ENCODE data around the gene DPEP1.

Gene DPEP1

DNA sequence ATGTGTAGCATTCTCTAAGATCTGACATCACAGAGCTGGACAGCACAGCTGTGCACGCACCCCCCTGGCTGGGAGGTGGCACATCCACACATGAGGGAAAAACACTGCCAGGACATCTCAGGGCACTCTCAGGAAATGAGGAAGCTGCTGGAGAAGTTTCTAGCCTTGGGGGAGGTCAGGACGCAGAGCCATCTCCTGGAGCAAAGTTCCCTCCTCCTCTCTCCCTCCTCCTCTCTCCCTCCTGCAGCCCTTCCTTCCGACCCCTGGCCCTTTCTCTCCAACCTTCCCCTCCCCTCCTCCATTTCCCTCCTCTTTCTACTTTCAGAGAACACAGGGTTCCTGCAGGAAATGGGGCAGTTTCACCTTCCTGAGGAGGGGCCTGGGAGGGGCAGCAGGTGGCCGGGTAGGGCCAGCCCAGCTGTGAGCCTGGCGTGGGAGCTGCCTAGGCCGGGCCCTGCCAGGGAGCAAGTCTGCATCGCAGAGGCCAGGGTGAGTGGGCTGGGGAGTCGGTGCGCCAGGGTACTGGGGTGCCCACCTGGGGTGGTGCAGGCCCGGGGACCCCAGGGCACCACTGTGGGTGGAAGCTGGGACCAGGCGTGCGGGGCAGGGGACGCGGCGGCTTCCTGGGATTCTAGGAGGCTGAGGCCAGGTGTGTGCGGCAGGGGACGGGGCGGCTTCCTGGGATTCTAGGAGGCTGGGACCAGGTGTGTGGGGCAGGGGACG, at the start of gene DPEP1:
Gene DPEP1 (plus strand): TSS at position 412 of the 723 bp plus-strand sequence. CDS start 16,769 bp downstream, outside the sequence.
- TF ChIP-seq, protein P1, sequence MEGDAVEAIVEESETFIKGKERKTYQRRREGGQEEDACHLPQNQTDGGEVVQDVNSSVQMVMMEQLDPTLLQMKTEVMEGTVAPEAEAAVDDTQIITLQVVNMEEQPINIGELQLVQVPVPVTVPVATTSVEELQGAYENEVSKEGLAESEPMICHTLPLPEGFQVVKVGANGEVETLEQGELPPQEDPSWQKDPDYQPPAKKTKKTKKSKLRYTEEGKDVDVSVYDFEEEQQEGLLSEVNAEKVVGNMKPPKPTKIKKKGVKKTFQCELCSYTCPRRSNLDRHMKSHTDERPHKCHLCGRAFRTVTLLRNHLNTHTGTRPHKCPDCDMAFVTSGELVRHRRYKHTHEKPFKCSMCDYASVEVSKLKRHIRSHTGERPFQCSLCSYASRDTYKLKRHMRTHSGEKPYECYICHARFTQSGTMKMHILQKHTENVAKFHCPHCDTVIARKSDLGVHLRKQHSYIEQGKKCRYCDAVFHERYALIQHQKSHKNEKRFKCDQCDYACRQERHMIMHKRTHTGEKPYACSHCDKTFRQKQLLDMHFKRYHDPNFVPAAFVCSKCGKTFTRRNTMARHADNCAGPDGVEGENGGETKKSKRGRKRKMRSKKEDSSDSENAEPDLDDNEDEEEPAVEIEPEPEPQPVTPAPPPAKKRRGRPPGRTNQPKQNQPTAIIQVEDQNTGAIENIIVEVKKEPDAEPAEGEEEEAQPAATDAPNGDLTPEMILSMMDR (IDR thresholded peaks at IDR 0.05; ENCODE audit: extremely low read depth, missing control alignments), result no peak
- no peak for DNase-seq (ENCODE audit: low spot score)

DNA sequence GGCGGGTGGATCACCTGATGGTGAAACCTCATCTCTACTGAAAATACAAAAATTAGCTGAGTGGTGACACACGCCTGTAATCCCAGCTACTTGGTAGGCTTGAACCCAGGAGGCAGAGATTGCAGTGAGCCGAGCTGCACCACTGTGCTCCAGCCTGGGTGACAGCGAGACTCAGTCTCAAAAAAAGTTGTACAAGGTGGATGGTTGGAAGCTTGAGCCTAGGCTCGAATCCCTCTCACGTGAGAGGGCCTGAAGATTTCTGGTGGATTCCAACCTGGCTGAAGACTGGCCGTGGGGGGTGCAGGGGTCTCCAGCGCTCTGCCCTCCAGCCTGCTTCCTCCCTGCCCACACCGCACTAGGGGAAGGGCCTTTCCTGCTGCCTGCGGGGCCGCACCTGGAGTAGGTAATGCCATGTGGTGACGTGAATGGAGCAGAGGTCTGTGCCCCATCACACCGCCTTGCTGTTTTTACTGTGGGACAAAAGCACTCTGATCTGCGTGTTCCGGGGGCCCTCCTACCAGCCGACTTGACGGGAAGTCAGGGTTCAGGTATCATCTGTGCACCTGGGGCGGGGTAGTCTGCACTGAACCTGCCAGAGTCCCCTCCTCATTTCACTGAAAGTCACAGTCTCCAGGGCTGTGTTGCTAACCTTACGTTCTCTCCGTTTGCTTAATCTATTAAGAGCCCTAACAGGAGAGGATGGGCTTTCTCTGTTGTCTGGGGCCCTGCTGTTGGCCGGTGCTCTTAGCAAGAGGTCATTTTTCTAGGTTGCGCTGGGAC, 48.8 kb upstream of the DPEP1 start:
- TF ChIP-seq, protein P1 (IDR thresholded peaks at IDR 0.05; ENCODE audit: extremely low read depth, missing control alignments), result no peak
- DNase-seq (ENCODE audit: low spot score), result no peak

DNA sequence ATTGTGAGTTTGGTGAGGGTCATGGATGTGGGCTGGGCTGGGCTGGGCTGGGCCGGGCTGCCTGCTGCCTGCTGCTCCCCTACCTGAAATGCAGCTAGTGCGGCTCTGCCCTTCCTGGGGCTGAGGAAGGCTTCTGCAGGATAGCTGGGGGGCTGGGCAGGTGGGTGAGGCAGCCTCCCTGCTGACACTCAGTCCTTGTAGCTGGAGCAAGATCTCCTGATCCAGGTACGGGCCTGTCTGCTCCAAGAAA, 48.3 kb upstream of the DPEP1 start:
- TF ChIP-seq, protein P1 (IDR thresholded peaks at IDR 0.05; ENCODE audit: extremely low read depth, missing control alignments), result no peak
- no peak for DNase-seq (ENCODE audit: low spot score)

- TF ChIP-seq, protein P1 (IDR thresholded peaks at IDR 0.05; ENCODE audit: extremely low read depth, missing control alignments), result peak; percentile 49
Measured at GRCh38 chr16:89565506-89566372, 47.7 kb upstream of the DPEP1 start.

GRCh38 chr16:89567656-89568594, 45.5 kb upstream of the DPEP1 start:
- TF ChIP-seq, protein P1 (IDR thresholded peaks at IDR 0.05; ENCODE audit: extremely low read depth, missing control alignments), result no peak
- no peak for DNase-seq (ENCODE audit: low spot score)

More at GRCh38 chr16:89565506-89566372, 47.7 kb upstream of the DPEP1 start:
- no peak for DNase-seq (ENCODE audit: low spot score)

DNA sequence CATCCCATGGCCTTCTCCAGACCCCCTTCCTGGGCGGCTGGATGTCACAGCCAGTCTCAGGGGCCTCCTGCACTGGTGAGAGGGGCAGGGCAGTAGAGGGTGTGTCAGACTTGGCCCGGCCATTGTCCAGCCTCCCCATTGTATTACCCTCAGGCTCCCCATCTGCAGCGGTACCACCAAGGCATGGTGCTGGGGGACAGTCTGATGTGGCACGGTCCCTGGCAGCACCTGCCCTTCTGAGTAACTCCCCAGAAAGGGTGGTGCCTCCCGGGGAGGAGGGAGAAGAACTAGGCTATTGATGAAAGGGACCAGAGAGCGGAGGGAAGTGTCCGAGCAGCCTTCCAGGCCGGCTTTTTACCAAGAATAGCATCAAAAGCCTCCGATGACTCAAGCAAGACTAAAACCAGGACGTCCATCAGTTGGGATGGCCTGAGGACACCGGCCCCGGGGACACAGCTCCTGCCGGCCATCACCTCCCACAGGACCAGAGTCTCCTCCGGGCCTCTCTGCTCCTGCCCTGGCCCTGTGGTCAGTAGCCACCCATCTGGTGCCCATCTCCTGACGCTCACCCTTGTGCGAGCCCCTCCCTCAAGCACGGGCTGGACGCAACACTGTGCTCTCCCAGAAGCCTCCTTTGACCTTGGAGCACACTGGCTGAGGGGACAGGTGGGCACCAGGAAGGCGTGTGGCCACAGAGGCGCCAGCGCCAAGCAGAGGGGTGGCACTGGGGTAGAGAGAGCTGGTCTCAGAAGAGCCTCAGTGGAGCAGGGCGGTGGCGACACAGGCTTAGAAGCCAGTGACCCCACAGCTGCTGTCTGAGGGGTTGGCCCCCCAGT, 43.7 kb upstream of the DPEP1 start:
- TF ChIP-seq, protein P1 (IDR thresholded peaks at IDR 0.05; ENCODE audit: extremely low read depth, missing control alignments), result no peak
- DNase-seq (ENCODE audit: low spot score), result no peak
